PFSK-1 (cell line): ENCODE measurements around the gene IQGAP2.

ENCODE experiments used
- FOXP2 ChIP-seq: optimal IDR thresholded peaks from 2 replicates; pipeline ENCODE3; 2011; ENCODE audit warnings: borderline replicate concordance, control low read depth, inconsistent platforms; ENCODE audit not compliant: insufficient read depth; ENCODE audit errors: extremely low read length, extremely low read depth
- POLR2AphosphoS5 ChIP-seq: IDR thresholded peaks from 2 replicates; pipeline ENCODE4 v1.6.1; 2012; ENCODE audit warnings: low read depth, mild to moderate bottlenecking, control low read depth, low read length, moderate library complexity
- SIN3A ChIP-seq: IDR thresholded peaks from 2 replicates; pipeline ENCODE4 v1.6.1; 2012; ENCODE audit warnings: mild to moderate bottlenecking, low read length, moderate library complexity, borderline replicate concordance; ENCODE audit not compliant: insufficient read depth
- TAF1 ChIP-seq: IDR thresholded peaks from 2 replicates; pipeline ENCODE4 v1.6.1; 2012; ENCODE audit warnings: low read length, control low read depth, borderline replicate concordance; ENCODE audit not compliant: insufficient read depth
- TF ChIP-seq, protein P1 (sequence below), 2 experiments: IDR thresholded peaks; 2 replicates each; pipeline versions ENCODE4 v1.6.1 to v1.8.0; 2011 to 2012; ENCODE audit warnings: low read depth in 2 of 2, low read length in 2 of 2, control low read depth in 1 of 2, inconsistent platforms in 1 of 2, mild to moderate bottlenecking in 1 of 2, moderate library complexity in 1 of 2; ENCODE audit not compliant: insufficient read depth in 1 of 2

DNA sequence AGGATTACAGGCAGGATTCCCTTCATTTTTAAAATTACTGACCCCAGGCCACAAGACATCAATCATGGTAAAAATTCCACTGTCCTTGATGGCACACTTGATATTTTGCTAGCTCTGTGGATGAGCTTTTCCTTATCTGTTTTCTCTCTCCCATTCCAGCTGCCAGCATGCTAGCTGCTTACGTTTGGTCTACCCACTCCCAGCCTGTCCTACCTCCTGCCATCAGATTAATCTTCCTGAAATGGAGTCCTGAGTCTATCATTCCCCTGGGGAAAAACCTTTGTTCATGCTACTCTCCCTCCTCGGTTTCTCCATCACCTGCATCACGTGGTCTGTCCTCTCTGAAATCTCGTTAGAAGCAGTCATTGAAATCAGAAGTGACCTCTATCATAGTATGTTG lies 111.2 kb downstream of the IQGAP2 start:
- TF ChIP-seq, protein P1, sequence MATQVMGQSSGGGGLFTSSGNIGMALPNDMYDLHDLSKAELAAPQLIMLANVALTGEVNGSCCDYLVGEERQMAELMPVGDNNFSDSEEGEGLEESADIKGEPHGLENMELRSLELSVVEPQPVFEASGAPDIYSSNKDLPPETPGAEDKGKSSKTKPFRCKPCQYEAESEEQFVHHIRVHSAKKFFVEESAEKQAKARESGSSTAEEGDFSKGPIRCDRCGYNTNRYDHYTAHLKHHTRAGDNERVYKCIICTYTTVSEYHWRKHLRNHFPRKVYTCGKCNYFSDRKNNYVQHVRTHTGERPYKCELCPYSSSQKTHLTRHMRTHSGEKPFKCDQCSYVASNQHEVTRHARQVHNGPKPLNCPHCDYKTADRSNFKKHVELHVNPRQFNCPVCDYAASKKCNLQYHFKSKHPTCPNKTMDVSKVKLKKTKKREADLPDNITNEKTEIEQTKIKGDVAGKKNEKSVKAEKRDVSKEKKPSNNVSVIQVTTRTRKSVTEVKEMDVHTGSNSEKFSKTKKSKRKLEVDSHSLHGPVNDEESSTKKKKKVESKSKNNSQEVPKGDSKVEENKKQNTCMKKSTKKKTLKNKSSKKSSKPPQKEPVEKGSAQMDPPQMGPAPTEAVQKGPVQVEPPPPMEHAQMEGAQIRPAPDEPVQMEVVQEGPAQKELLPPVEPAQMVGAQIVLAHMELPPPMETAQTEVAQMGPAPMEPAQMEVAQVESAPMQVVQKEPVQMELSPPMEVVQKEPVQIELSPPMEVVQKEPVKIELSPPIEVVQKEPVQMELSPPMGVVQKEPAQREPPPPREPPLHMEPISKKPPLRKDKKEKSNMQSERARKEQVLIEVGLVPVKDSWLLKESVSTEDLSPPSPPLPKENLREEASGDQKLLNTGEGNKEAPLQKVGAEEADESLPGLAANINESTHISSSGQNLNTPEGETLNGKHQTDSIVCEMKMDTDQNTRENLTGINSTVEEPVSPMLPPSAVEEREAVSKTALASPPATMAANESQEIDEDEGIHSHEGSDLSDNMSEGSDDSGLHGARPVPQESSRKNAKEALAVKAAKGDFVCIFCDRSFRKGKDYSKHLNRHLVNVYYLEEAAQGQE (IDR thresholded peaks at IDR 0.05; ENCODE audit: insufficient read depth in 1 of 2, low read depth in 2 of 2, low read length in 2 of 2) = no peak
- no peak for TF ChIP-seq TAF1
- TF ChIP-seq SIN3A = no peak
- TF ChIP-seq POLR2AphosphoS5 = no peak
- no peak for TF ChIP-seq FOXP2
